Activated CD4-positive, alpha-beta T cell treated with anti-CD3 and anti-CD28 coated beads, Interleukin-2, amount 50 U/mL, for 24 hours (primary cell): ENCODE results near the gene COLEC12.

Experiments used
- DNase-seq, 2 donors: peaks; one replicate each; pipeline ENCODE4 v3.0.0-alpha.2; 2020; ENCODE audit warnings: low read depth in 1 of 2, low spot score in 1 of 2

The COLEC12 gene

DNA sequence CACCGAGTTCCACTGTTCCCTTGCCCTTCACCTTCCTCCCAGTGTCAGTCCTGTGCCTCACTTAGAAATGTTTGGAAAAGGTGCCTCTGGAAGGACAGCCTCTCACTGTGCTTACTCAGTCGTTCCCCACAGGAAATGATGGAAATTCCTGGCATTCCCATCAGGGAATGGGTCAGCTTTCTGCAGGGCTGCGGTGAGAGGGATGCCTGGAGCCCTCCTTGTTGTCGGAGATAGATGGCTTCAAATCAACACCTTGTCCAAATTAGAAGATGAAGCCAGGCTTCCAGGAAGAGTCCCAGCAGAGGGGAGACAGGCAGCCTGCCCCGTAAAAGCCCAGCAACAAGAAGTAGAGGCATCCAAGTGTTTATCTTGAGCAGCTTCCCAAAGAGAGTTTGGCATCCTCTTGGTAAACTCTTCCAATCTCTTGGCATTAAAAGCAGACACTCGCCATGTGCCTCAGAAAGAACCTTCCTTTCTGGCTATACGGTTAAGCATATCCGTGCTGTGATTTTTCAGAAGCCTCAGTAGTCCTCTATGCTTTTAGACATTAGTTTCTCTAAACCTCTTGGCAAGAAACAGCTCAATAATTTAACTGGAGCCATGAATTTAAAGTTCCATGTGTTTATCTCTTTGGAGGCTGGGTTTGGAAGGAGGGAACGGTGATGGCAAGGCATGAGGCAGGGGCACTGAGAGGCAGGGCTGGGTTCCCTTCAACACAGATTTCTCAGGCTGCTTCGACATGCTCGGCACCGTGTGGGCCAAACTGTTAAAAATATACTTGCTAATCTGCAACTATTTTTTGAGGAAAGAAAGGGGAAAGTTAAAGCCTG is 25.1 kb downstream of the COLEC12 start:
- no peak for DNase-seq

DNA sequence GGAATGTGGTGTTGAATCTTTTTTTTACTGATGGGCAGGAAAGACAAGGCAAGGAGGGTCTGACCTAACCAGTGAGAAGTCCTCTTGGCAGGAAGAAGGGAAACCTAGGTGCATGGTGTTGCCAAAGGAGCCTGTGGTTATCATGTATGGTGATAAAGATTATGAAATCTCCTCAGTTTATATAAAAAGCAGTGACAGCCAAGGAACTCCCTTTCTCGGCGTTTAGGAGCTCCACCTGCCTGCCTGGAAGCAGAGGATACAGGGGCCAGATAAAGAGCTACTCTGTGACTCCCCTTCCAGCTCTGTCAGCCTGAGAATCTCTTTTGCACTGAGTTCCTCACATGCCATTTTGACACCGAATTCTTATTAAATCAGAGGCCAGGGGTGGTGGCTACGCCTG is 26.1 kb downstream of the COLEC12 start:
- no peak for DNase-seq

- no peak for DNase-seq
Observed at GRCh38 chr18:473802-474201, 26.7 kb downstream of the COLEC12 start.

DNA sequence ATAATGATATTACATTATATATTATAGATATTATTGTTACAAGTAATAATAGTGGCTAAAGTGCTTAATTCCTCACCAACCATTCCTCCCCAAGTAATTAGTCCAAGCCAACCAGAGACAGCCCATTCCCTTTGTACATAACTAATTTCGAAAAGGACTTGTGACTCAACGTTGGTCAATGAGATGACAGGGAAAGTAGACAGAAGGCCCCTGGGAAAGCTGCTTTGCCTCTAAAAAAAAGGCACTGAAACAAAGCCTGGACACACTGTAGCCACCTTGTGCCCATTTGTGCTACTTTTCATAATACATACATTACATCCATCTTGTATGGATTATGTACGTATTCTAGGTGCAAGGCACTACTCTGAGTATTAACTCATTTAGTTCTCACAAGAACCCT is 28.8 kb downstream of the COLEC12 start:
- DNase-seq = no peak

DNA sequence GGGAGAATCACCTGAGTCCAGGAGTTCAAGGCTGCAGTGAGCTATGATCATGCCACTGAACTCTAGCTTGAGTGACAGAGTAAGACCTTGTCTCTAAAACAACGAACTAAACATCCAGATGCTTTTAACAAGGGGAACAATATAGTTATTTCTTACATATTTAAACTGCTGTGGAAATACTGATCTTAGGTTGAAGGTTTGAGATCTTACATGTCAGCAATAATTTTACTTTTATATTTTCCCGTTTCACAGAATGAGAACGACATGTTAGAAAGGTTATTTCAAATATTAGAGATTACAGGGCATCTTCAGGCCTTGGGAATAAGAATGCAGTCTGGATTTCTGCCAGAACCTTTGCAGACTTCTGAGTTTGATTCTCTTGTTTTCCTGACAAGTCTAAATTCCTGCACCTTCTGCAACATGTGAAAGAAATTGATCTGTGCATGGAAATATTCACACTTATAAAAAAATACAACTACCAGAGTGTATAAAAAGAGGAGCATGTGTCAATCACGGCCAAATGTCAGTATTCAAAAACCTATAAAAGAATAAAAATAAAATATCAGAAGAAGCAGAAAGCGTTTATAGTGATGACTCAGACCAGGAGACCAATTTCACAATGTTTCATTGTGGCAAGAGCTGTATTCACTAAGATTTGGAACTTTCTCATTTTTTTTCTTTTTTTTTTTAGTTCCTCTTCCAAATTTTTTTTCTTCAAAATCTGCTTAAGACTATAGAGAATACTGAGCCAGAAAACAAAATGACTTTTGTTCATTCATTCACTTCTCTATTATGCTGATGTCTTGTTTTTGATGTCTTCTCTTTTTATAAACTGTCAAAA is 29.6 kb downstream of the COLEC12 start:
- DNase-seq = no peak

GRCh38 chr18:468955-469790 is 31.3 kb downstream of the COLEC12 start:
- no peak for DNase-seq

- no peak for DNase-seq
Observed at GRCh38 chr18:463827-464541, 36.5 kb downstream of the COLEC12 start.

- no peak for DNase-seq
Observed at GRCh38 chr18:463403-463802, 37.1 kb downstream of the COLEC12 start.

- no peak for DNase-seq
Observed at GRCh38 chr18:461762-462161, 38.7 kb downstream of the COLEC12 start.

- DNase-seq = no peak
Observed at GRCh38 chr18:460791-461190, 39.7 kb downstream of the COLEC12 start.

DNA sequence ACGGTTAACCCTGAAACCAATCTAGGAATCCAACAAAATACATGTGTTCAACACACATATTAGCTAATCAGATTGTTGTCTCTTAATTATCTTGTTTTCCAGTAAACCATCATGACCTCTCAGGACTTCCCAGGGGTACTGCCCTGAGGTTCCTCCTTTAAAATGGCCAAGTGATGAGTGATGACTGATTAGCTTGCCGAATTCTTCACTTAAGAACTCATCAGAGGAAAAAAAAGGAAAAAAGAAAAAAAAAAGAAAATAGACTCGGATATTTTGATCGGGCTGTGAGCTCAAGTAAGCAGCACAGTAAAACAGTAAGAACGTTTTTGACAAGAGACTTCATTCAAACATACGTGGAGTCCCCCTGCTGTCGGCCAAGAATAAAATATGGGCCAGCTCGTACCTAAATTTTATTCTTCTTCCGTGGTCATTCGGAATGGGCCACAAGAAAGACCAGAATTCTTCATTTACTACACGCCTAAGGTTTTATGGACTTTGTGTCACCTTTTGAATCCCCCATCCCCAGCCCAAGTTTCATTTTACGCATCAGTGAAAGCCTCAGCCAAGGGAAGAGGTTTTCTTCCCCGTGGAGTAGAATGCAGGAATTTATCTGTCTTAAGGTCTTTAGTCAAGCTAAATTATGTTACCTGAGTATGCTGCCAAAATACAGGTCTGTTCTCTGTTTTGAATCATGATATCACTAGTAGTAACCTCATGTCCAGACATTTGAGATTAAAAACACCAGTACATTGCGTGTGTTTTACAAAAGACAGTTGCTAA is 40.5 kb downstream of the COLEC12 start:
- DNase-seq = no peak

GRCh38 chr18:457521-458412 is 42.7 kb downstream of the COLEC12 start:
- no peak for DNase-seq

GRCh38 chr18:457140-457519 is 43.4 kb downstream of the COLEC12 start:
- no peak for DNase-seq

- DNase-seq = no peak
Observed at GRCh38 chr18:456361-457139, 44.0 kb downstream of the COLEC12 start.

DNA sequence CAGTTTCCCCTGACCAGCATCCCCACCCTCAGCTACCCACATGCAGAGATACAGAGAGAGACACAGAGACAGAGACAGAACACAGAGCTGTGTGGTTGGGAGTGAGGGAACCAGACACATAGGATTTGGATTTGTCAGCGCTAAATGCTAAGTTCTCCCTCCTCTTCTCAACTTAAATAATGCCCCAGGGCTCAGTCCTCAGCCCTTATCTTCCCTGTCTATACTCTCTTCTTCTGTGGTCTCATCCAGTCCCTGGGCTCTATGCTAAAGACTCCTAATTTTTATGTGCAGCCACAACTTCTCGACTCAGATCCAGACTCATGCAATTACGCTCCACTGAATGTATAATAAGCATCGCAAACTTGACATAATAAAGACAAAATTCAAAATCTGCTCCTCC is 47.1 kb downstream of the COLEC12 start:
- no peak for DNase-seq

- no peak for DNase-seq
Observed at GRCh38 chr18:452816-453215, 47.7 kb downstream of the COLEC12 start.

GRCh38 chr18:449374-449773 is 51.1 kb downstream of the COLEC12 start:
- no peak for DNase-seq

GRCh38 chr18:448116-448790 is 52.2 kb downstream of the COLEC12 start:
- DNase-seq = no peak
